PC-3 (cell line): ENCODE data around the gene PFDN2.

ENCODE experiments used
- EZH2phosphoT487 ChIP-seq: fragments of 300-600 bp; sonication (generic); IDR thresholded peaks from 2 replicates; pipeline ENCODE4 v1.6.1; 2018; ENCODE audit warnings: mild to moderate bottlenecking, antibody characterized with exemption, low read length, borderline replicate concordance
- TF ChIP-seq, protein P1 (sequence below): fragments of 300-600 bp; sonication (generic); conservative IDR thresholded peaks from 2 replicates; pipeline ENCODE4 v1.5.1; 2017; ENCODE audit warnings: antibody characterized with exemption, low read depth, mild to moderate bottlenecking, low read length

GRCh38 chr1:161114556-161114955 lies 3.3 kb downstream of the PFDN2 start:
- TF ChIP-seq EZH2phosphoT487: no peak
- TF ChIP-seq, protein P1, sequence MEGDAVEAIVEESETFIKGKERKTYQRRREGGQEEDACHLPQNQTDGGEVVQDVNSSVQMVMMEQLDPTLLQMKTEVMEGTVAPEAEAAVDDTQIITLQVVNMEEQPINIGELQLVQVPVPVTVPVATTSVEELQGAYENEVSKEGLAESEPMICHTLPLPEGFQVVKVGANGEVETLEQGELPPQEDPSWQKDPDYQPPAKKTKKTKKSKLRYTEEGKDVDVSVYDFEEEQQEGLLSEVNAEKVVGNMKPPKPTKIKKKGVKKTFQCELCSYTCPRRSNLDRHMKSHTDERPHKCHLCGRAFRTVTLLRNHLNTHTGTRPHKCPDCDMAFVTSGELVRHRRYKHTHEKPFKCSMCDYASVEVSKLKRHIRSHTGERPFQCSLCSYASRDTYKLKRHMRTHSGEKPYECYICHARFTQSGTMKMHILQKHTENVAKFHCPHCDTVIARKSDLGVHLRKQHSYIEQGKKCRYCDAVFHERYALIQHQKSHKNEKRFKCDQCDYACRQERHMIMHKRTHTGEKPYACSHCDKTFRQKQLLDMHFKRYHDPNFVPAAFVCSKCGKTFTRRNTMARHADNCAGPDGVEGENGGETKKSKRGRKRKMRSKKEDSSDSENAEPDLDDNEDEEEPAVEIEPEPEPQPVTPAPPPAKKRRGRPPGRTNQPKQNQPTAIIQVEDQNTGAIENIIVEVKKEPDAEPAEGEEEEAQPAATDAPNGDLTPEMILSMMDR: no peak
